Muscle of leg (tissue), 11 donors: ENCODE measurements around the gene ARHGEF25. TPM values are rescaled to one million over a fixed set of nuclear protein-coding genes. Genes with fewer than 3 reads are reported as not detected.

Experiments used
- DNase-seq: peaks from one replicate; pipeline ENCODE4 v3.0.0; 2013
- H3K27ac ChIP-seq: one replicate; pipeline ENCODE4 v1.5.1; 2013; ENCODE audit warnings: mild to moderate bottlenecking, low read length, control low read depth
- H3K27me3 ChIP-seq: one replicate; pipeline ENCODE4 v1.6.1; 2013; ENCODE audit warnings: low read length; ENCODE audit not compliant: control insufficient read depth, insufficient read depth
- H3K36me3 ChIP-seq: one replicate; pipeline ENCODE4 v1.6.1; 2013; ENCODE audit warnings: low read length; ENCODE audit not compliant: control insufficient read depth, insufficient read depth
- H3K4me1 ChIP-seq: one replicate; pipeline ENCODE4 v1.6.1; 2013; ENCODE audit warnings: low read length; ENCODE audit not compliant: control insufficient read depth, insufficient read depth
- H3K4me3 ChIP-seq: one replicate; pipeline ENCODE4 v1.5.1; 2013; ENCODE audit warnings: low read length, control low read depth
- H3K9me3 ChIP-seq: replicated peaks from 2 replicates; pipeline ENCODE4 v1.6.1; 2013; ENCODE audit warnings: low read depth, low read length; ENCODE audit not compliant: control insufficient read depth
- WGBS: methylation state at CpG from one replicate; pipeline ENCODE4 v1.1.5; 2013; ENCODE audit warnings: missing lambda C conversion rate; ENCODE audit not compliant: insufficient coverage; 5-methylcytosine and 5-hydroxymethylcytosine counted together
- polyA plus RNA-seq, 8 donors: library from polyadenylated mRNA; unstranded; fragments of 120-200 nt; gene quantifications; one replicate each; pipeline versions ENCODE4 v1.2.1 to v1.2.3, GENCODE V29; 2013; ENCODE audit warnings: inconsistent platforms in 1 of 8, low replicate concordance in 1 of 8; ENCODE audit not compliant: insufficient read length in 8 of 8, insufficient read depth in 1 of 8
- total RNA-seq: library from RNA; stranded (reverse); fragments of 120-200 nt; gene quantifications from one replicate; pipeline ENCODE4 v1.2.4, GENCODE V29; 2013

The ARHGEF25 gene
- total and polyA plus RNA-seq, 9 donors, result 32.3 to 51.2 (median 40.2) TPM

GRCh38 chr12:57606821-57607220 lies 4.4 kb upstream of the ARHGEF25 start:
- WGBS, result 77% methylated on average over 4 of the region's 11 CpGs

GRCh38 chr12:57607958-57608663 lies 3.1 kb upstream of the ARHGEF25 start:
- Histone ChIP-seq H3K36me3 (peaks cover 26% of the 10 kb centered on the region), H3K27ac (no peak overlapping the region), H3K9me3 (no peaks in the 10 kb centered on the region), H3K4me1 (peaks cover 64% of the 10 kb centered on the region), H3K4me3 (no peak overlapping the region), H3K27me3 (peaks cover 37% of the 10 kb centered on the region)
- DNase-seq, result no peak
- 67% methylated on average over 10 of the region's 12 CpGs for WGBS

More at GRCh38 chr12:57606821-57607220, 4.4 kb upstream of the ARHGEF25 start:
- Histone ChIP-seq H3K4me3 (no peak overlapping the region), H3K4me1 (peaks cover 60% of the 10 kb centered on the region), H3K27me3 (peaks cover 33% of the 10 kb centered on the region), H3K36me3 (peaks cover 31% of the 10 kb centered on the region), H3K9me3 (no peaks in the 10 kb centered on the region), H3K27ac (no peak overlapping the region)
- DNase-seq, result no peak

GRCh38 chr12:57609101-57609780 lies 2.0 kb upstream of the ARHGEF25 start:
- peak; percentile 71 for DNase-seq
- peaks cover 62% of the 10 kb centered on the region for H3K4me1 ChIP-seq
- no peaks in the 10 kb centered on the region for H3K9me3 ChIP-seq
- peaks cover 36% of the 10 kb centered on the region for H3K36me3 ChIP-seq
- peak overlapping the region; percentile 63 for H3K4me3 ChIP-seq
- peak overlapping the region; percentile 87 for H3K27ac ChIP-seq
- 37% methylated on average over 4 of the region's 19 CpGs for whole genome bisulfite sequencing
- H3K27me3 ChIP-seq, result peaks cover 42% of the 10 kb centered on the region

GRCh38 chr12:57609781-57610553 lies 1.3 kb upstream of the ARHGEF25 start:
- Histone ChIP-seq H3K27ac (peak overlapping the region; percentile 87), H3K4me1 (peaks cover 57% of the 10 kb centered on the region), H3K27me3 (peaks cover 37% of the 10 kb centered on the region), H3K4me3 (peak overlapping the region; percentile 63), H3K36me3 (peaks cover 42% of the 10 kb centered on the region), H3K9me3 (no peaks in the 10 kb centered on the region)
- WGBS, result 23% methylated on average over 12 of the region's 34 CpGs
- peak; percentile 74 for DNase-seq

- peak overlapping the region; percentile 87 for H3K27ac ChIP-seq
- 4% methylated on average over 9 of the region's 29 CpGs for WGBS
- H3K36me3 ChIP-seq, result peaks cover 46% of the 10 kb centered on the region
- peaks cover 50% of the 10 kb centered on the region for H3K4me1 ChIP-seq
- no peaks in the 10 kb centered on the region for H3K9me3 ChIP-seq
- DNase-seq, result peak; percentile 74
- peaks cover 34% of the 10 kb centered on the region for H3K27me3 ChIP-seq
- peak overlapping the region; percentile 63 for H3K4me3 ChIP-seq
Measured at GRCh38 chr12:57610554-57611107, 604 bp upstream of the ARHGEF25 start.

GRCh38 chr12:57611827-57612710 lies 834 bp downstream of the ARHGEF25 start:
- peak overlapping the region; percentile 78 for H3K27ac ChIP-seq
- peaks cover 41% of the 10 kb centered on the region for H3K27me3 ChIP-seq
- peaks cover 52% of the 10 kb centered on the region for H3K36me3 ChIP-seq
- H3K4me3 ChIP-seq, result peak overlapping the region; percentile 63
- DNase-seq, result peak; percentile 35
- WGBS, result 1% methylated on average over 8 of the region's 23 CpGs
- H3K4me1 ChIP-seq, result peaks cover 39% of the 10 kb centered on the region
- no peaks in the 10 kb centered on the region for H3K9me3 ChIP-seq

GRCh38 chr12:57612711-57613426 lies 1.6 kb downstream of the ARHGEF25 start:
- Histone ChIP-seq H3K9me3 (no peaks in the 10 kb centered on the region), H3K4me3 (no peak overlapping the region), H3K27ac (no peak overlapping the region), H3K4me1 (peaks cover 39% of the 10 kb centered on the region), H3K27me3 (peaks cover 48% of the 10 kb centered on the region), H3K36me3 (peaks cover 49% of the 10 kb centered on the region)
- 93% methylated on average over 5 of the region's 10 CpGs for WGBS
- no peak for DNase-seq

GRCh38 chr12:57613427-57614109 lies 2.3 kb downstream of the ARHGEF25 start:
- Histone ChIP-seq H3K36me3 (peaks cover 46% of the 10 kb centered on the region), H3K9me3 (no peaks in the 10 kb centered on the region), H3K4me1 (peaks cover 36% of the 10 kb centered on the region), H3K4me3 (no peak overlapping the region), H3K27ac (no peak overlapping the region), H3K27me3 (peaks cover 55% of the 10 kb centered on the region)
- 94% methylated on average over 3 of the region's 10 CpGs for WGBS
- DNase-seq, result no peak
